Lung (tissue), 12 donors: ENCODE data around the gene SLC35D3. TPM values are rescaled to one million over a fixed set of nuclear protein-coding genes. Genes with fewer than 3 reads are reported as not detected.
A peak's percentile ranks its signal among the peaks of the same experiment; 100 is the strongest.

Experiments used
- ATAC-seq: fragments of 200-7000 bp; cut with Tn5 transposase; one replicate; pipeline ENCODE4 v1.9.1; 2020; ENCODE audit warnings: moderate number of reproducible peaks; ENCODE audit not compliant: insufficient read depth, low FRiP score
- DNase-seq, 3 donors: peaks; one replicate each; pipeline ENCODE4 v3.0.0-alpha.2; 2013 to 2017
- H3K27ac ChIP-seq, 2 donors: one replicate each; pipeline ENCODE4 v1.5.1; 2013; ENCODE audit warnings: mild to moderate bottlenecking in 2 of 2, moderate library complexity in 2 of 2, control low read depth in 1 of 2, inconsistent platforms in 1 of 2, low read depth in 1 of 2, low read length in 1 of 2
- H3K27me3 ChIP-seq, 3 donors: one replicate each; pipeline ENCODE4 v1.5.1; 2013; ENCODE audit warnings: low read length in 2 of 3; ENCODE audit not compliant: control insufficient read depth in 3 of 3, insufficient read depth in 3 of 3
- H3K36me3 ChIP-seq, 4 donors: one replicate each; pipeline ENCODE4 v1.5.1; 2013; ENCODE audit warnings: low read length in 4 of 4, mild to moderate bottlenecking in 1 of 4, moderate library complexity in 1 of 4; ENCODE audit not compliant: control insufficient read depth in 4 of 4, insufficient read depth in 4 of 4
- H3K4me1 ChIP-seq, 5 donors: one replicate each; pipeline ENCODE4 v1.5.1; 2013; ENCODE audit warnings: low read length in 5 of 5, mild to moderate bottlenecking in 2 of 5, moderate library complexity in 1 of 5; ENCODE audit not compliant: control insufficient read depth in 5 of 5, insufficient read depth in 5 of 5
- H3K4me3 ChIP-seq: one replicate; pipeline ENCODE4 v1.5.1; 2013; ENCODE audit warnings: mild to moderate bottlenecking, control low read depth, moderate library complexity
- H3K9ac ChIP-seq, 2 donors: one replicate each; pipeline ENCODE4 v1.5.1; 2013; ENCODE audit warnings: low read length in 2 of 2, control low read depth in 1 of 2; ENCODE audit not compliant: insufficient read depth in 1 of 2
- H3K9me3 ChIP-seq, 4 donors: one replicate each; pipeline ENCODE4 v1.5.1; 2013; ENCODE audit warnings: low read length in 3 of 4, mild to moderate bottlenecking in 1 of 4, moderate library complexity in 1 of 4; ENCODE audit not compliant: control insufficient read depth in 4 of 4, insufficient read depth in 3 of 4
- WGBS, 2 donors: extraction: QIAGEN DNeasy Blood & Tissue Kit; methylation state at CpG; one replicate each; pipeline ENCODE4 v1.1.7; 2013; 5-methylcytosine and 5-hydroxymethylcytosine counted together
- polyA plus RNA-seq, 2 donors: library from polyadenylated mRNA; stranded (reverse); fragments of 200-250 nt; gene quantifications; one replicate each; pipeline ENCODE4 v1.2.1, GENCODE V29; 2013
- total RNA-seq, 2 donors: library from RNA; depleted of rRNA in 1 of 2; stranded (reverse); fragments of >200 nt in 1 of 2; gene quantifications; one replicate each; pipeline ENCODE4 v1.2.1, GENCODE V29; 2014 to 2021
- TF ChIP-seq, protein P1 (sequence below): IDR thresholded peaks from 2 replicates; pipeline ENCODE4 v1.5.1; 2012; ENCODE audit warnings: mild to moderate bottlenecking; ENCODE audit errors: control extremely low read depth, extremely low read depth
- donor health status: control.
- donor health status: control.
- donor health status: Bipolar disorder and iron deficiency.
- donor health status: healthy.
- donor health status: DM: yes; HTN: yes; CAD: no.

The SLC35D3 gene
- total and polyA plus RNA-seq, 4 donors: 0.03 to 0.54 (median 0.09) TPM; not detected in 1

DNA sequence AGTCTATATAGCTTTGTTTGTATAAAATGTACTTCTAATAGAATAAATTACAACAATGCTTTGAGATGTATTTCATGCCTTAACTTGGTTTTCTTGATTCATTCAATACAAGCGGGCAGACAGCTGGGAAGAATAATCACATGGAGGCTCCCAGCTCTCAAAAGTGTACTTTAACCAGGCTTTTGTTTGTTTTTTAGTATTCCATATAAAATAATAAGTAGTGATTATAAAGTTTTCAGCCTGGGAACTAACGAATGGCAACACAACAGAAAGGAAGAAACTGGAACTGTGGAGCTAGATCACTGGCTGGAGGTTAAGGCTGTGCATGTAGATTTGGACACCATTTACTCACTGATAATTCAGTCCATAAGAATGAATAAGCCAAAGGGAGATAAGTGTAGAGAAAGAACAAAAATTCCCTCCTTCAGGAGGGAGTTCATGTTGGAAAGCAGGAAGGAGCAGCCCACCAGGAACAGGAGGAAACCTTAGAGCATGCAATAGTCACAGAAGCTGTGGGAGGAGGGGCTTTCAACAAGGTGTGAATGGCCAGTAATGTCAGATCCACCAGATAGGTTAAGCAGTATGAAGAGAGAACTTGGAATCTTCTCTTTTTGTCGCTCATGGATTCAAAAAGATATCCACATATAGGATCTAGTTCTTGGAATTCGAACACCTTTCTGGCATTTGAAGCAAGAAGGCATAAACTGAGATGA lies 41.2 kb upstream of the SLC35D3 start:
- no peak overlapping the region for H3K4me3 ChIP-seq
- no peak for ATAC-seq
- WGBS, 2 donors: 85 to 95% methylated on average over 4 of the region's 4 CpGs

DNA sequence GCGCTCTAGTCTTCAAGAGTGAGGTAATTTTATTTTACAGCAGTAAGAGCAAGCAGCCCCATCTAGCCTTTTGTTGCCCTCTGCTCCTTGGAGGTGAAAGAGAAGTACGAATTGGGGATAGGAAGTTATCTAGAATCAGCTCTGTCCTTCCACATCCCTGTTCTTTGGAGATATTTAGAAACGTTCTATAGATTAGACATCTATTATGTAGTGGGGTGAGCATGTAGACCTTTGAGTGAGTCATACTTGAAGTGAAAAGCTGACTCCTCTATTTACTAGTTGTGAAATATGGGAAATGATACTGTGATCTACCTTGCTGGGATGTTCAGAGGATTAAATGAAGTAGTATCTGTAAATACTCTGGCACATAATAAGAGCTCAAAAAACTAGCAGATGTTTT lies 36.0 kb upstream of the SLC35D3 start:
- DNase-seq (no peak), ATAC-seq (no peak)
- TF ChIP-seq, protein P1, sequence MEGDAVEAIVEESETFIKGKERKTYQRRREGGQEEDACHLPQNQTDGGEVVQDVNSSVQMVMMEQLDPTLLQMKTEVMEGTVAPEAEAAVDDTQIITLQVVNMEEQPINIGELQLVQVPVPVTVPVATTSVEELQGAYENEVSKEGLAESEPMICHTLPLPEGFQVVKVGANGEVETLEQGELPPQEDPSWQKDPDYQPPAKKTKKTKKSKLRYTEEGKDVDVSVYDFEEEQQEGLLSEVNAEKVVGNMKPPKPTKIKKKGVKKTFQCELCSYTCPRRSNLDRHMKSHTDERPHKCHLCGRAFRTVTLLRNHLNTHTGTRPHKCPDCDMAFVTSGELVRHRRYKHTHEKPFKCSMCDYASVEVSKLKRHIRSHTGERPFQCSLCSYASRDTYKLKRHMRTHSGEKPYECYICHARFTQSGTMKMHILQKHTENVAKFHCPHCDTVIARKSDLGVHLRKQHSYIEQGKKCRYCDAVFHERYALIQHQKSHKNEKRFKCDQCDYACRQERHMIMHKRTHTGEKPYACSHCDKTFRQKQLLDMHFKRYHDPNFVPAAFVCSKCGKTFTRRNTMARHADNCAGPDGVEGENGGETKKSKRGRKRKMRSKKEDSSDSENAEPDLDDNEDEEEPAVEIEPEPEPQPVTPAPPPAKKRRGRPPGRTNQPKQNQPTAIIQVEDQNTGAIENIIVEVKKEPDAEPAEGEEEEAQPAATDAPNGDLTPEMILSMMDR: no peak
- H3K9me3 ChIP-seq: no peaks in the 10 kb centered on the region
- H3K27ac ChIP-seq: no peak overlapping the region
- no peak overlapping the region for H3K9ac ChIP-seq
- WGBS, 2 donors: 75 to 78% methylated on average over 3 of the region's 3 CpGs
- no peak overlapping the region for H3K4me3 ChIP-seq
- H3K27me3 ChIP-seq: no peaks in the 10 kb centered on the region
- H3K4me1 ChIP-seq: peaks cover 0 to 46% (median 13%) of the 10 kb centered on the region in 5 donors
- no peaks in the 10 kb centered on the region for H3K36me3 ChIP-seq

More for the DNA sequence above, 41.2 kb upstream of the SLC35D3 start:
- H3K9me3 ChIP-seq: peaks cover 0 to 2% (median 0%) of the 10 kb centered on the region in 4 donors
- no peak overlapping the region for H3K9ac ChIP-seq
- H3K36me3 ChIP-seq: no peaks in the 10 kb centered on the region
- no peak overlapping the region for H3K27ac ChIP-seq
- TF ChIP-seq, protein P1: no peak
- DNase-seq: no peak
- no peaks in the 10 kb centered on the region for H3K27me3 ChIP-seq
- peaks cover 0 to 8% (median 0%) of the 10 kb centered on the region in 5 donors for H3K4me1 ChIP-seq

DNA sequence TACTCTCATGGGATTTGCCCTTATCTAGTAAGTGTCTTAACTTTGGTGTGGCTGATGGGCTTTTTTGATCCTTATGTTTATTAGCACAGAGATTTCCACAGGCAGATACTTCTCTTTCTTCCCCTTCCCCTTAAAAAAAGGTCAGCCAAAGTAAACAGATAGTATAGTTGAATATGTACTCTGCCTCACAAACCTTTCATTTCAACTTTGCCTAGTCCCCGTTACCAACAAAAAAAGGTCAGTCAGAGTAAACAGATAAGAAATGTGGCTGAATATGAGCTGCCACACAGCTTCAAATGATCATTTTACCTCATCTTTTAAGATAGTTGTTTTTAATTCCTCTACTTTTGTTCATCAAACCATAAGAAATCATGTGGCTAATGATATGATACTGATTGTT lies 34.1 kb upstream of the SLC35D3 start:
- H3K27me3 ChIP-seq: no peaks in the 10 kb centered on the region
- H3K9ac ChIP-seq: no peak overlapping the region
- H3K27ac ChIP-seq: no peak overlapping the region
- DNase-seq (peak in 2 of 3 donors; percentile 71 to 79), ATAC-seq (no peak)
- H3K9me3 ChIP-seq: no peaks in the 10 kb centered on the region
- TF ChIP-seq, protein P1: no peak
- WGBS, 2 donors: 50 to 55% methylated on average over 1 of the region's 1 CpG
- H3K36me3 ChIP-seq: no peaks in the 10 kb centered on the region
- no peak overlapping the region for H3K4me3 ChIP-seq
- H3K4me1 ChIP-seq: peaks cover 0 to 46% (median 13%) of the 10 kb centered on the region in 5 donors
